ENCODE measurements around the gene EHMT1.
"Not testable (repeated sequence)": the region's sequence is repeated elsewhere in the genome, so short reads cannot be mapped to it uniquely, and the experiment has no call there.

Gene EHMT1

DNA sequence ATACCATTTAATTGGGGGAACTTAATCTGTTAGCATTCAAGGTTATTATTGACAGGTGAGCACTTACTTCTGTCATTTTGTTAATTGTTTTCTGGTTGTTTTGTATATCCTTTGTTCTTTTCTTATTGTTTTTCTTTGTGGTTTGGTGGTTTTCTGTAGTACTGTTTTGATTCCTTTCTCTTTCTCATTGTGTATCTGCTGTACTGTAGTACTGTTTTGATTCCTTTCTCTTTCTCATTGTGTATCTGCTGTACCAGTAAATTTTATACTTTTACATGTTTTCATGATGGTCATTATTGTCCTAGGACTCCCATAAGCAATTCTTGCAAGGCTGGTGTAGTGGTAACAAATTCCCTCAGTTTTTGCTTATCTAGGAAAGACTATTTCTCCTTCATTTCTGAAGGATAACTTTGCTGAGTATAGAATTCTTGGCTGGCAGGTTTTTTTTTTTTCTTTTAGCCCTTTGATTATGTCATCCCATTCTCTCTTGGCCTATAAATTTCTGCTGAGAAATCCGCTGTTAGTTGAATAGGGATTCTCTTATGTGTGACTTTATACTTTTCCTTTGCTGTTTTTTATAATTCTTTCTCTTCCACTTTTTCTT lies 234.7 kb downstream of the EHMT1 start:
- no peak overlapping the region for H3K4me3 ChIP-seq
- in situ Hi-C loops (cut with MboI; ENCODE audit: low sequenced_read_pairs) = no loop called here

DNA sequence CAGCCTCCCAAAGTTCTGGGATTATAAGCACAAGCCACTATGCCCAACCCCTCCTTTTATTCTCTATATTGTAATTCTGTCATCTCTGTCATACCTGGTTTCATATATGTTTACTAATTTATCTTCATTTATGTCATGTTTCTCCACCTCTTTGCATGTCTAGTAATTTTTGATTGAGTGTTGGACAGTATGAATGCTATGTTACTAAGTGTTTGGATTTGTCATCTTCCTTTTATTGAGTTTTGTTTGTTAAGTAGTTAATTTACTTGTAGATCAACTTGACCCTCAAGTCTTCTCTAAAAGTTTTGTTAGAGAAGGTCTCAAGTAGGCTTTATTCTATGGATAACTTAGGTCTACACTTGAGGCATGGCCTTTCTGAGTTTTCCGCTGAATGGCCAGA lies 241.6 kb downstream of the EHMT1 start:
- no peaks in the 10 kb centered on the region for H3K36me3 ChIP-seq (replicated peaks)
- no peak overlapping the region for H3K4me3 ChIP-seq
- in situ Hi-C loops (cut with MboI; ENCODE audit: low sequenced_read_pairs) = no loop called here
- no peaks in the 10 kb centered on the region for H3K27me3 ChIP-seq (ENCODE audit: low read depth)
- no peaks in the 10 kb centered on the region; the same call in 1 of the 2 replicates for H3K9me3 ChIP-seq
- DNase-seq (ENCODE audit: low spot score in 2 of 2) = no peak
- H3K4me1 ChIP-seq = no peaks in the 10 kb centered on the region

More for the DNA sequence above, 234.7 kb downstream of the EHMT1 start:
- Histone ChIP-seq H3K36me3 (replicated peaks) (no peaks in the 10 kb centered on the region), H3K4me1 (no peaks in the 10 kb centered on the region), H3K9me3 (no peaks in the 10 kb centered on the region; the same call in 1 of the 2 replicates), H3K27me3 (ENCODE audit: low read depth) (no peaks in the 10 kb centered on the region)
- DNase-seq (ENCODE audit: low spot score in 2 of 2) = no peak

DNA sequence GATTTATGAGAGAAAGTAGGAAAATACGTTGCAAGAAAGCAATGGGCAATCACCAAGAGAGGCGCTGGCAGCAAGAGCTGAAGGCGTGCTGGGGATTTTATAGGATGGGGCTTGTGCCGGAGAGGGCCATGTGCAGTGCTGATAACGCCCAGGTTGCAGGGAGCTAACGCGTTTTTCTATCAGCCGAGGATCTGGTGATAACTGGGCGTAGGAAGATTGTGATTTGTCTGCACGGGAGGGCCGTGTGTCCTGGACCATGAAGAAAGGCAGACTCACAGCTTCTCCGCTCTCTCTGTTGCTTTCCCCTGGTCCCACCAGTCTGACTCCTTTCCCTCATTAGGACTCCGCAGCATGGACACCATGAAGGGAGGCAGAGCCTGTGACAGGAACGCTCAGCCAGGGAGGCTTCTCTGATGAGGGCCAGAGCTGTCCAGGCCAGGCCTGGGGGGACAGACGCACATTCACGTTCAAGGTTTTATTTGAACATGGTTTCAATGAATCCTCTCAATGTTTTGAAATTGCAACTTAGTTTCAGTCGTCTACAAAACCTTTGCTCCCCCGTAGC lies 246.9 kb downstream of the EHMT1 start:
- H3K4me1 ChIP-seq = no peaks in the 10 kb centered on the region
- DNase-seq (ENCODE audit: low spot score in 2 of 2) = no peak
- H3K9me3 ChIP-seq = no peaks in the 10 kb centered on the region
- H3K36me3 ChIP-seq (replicated peaks) = no peaks in the 10 kb centered on the region
- H3K27me3 ChIP-seq (ENCODE audit: low read depth) = no peaks in the 10 kb centered on the region
- in situ Hi-C loops (cut with MboI; ENCODE audit: low sequenced_read_pairs) = no loop called here
- no peak overlapping the region for H3K4me3 ChIP-seq

DNA sequence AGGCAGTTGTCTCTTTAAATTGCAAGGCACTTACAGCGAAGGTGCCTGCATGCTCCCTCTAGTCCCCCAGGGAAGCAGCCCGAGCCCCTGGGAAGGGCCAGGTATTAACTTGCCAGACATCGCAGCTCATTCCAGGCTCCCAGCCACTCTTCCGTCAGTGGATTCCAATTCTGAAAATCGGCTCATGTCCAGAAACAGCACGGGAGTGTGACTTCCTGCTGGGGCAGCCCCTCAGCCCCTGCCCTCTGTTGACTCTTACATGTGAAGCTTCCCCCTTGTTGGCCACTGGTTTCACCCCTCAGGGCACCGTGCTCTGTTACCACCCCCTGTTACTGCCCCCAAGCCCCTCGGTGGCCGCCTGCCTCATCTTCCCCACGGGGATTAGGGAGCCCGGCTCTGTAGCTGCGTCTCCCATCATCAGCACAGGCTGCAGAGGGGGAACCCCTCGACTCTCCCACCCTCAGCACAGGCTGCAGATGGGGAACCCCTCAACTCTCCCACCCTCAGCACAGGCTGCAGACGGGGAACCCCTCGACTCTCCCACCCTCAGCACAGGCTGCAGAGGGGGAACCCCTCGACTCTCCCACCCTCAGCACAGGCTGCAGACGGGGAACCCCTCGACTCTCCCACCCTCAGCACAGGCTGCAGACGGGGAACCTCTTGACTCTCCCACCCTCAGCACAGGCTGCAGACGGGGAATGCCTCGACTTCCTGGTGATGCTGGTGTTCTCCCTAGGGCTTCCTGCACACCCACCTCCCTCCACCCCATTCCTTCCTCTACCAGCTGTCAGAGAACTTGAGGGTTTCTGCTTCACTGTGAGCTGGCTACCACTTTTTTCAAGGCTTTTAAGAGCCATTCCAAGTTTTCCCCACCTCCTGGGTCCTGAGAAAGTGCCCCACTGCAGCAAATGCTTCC lies 247.7 kb downstream of the EHMT1 start:
- no peaks in the 10 kb centered on the region for H3K27me3 ChIP-seq (ENCODE audit: low read depth)
- H3K36me3 ChIP-seq (replicated peaks) = no peaks in the 10 kb centered on the region
- DNase-seq (ENCODE audit: low spot score in 2 of 2) = no peak
- no peaks in the 10 kb centered on the region for H3K4me1 ChIP-seq
- H3K9me3 ChIP-seq = no peaks in the 10 kb centered on the region
- in situ Hi-C loops (cut with MboI; ENCODE audit: low sequenced_read_pairs) = no loop called here
- H3K4me3 ChIP-seq = no peak overlapping the region

DNA sequence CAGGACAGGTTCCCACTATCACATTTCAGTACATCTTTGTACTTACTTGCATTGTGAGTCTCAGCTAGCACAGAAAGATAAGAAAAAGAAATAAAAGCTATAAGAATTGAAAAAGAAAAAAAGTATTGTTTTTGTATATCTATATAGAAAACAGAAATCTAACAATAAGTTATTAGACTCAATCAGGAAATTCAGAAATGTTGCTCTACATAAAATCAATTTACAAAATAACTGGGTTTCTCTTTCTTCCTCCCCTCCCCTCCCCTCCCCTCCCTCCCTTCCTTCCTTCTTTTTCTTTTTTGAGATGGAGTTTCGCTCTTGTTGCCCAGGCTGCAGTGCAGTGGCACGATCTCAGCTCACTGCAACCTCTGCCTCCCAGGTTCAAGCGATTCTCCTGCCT lies 251.6 kb downstream of the EHMT1 start:
- in situ Hi-C loops (cut with MboI; ENCODE audit: low sequenced_read_pairs) = no loop called here
- Histone ChIP-seq H3K4me1 (no peaks in the 10 kb centered on the region), H3K4me3 (no peak overlapping the region), H3K27me3 (ENCODE audit: low read depth) (no peaks in the 10 kb centered on the region), H3K9me3 (no peaks in the 10 kb centered on the region), H3K36me3 (replicated peaks) (no peaks in the 10 kb centered on the region)
- no peak for DNase-seq (ENCODE audit: low spot score in 2 of 2)

DNA sequence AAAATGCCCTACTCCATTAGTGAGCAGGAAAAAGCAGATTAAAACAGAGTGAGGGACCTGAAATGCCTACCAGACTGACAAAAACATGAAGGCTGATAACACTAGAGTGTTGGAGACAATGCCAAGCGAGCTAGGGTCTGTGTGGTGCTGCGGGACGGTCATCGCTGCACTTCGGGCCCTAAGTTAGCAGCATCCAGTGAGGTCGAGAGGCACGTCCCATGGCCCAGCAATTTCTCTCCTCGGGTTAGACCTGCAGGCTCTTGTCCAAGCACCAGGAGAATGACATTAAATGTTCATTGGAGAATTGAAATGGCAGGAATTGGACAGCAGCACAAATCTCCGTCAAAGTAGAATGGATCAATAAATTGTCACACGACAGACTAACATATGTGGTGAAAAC lies 253.5 kb downstream of the EHMT1 start:
- Histone ChIP-seq H3K27me3 (ENCODE audit: low read depth) (no peaks in the 10 kb centered on the region), H3K4me3 (no peak overlapping the region), H3K4me1 (no peaks in the 10 kb centered on the region), H3K36me3 (replicated peaks) (no peaks in the 10 kb centered on the region), H3K9me3 (no peaks in the 10 kb centered on the region)
- in situ Hi-C loops (cut with MboI; ENCODE audit: low sequenced_read_pairs) = no loop called here
- DNase-seq (ENCODE audit: low spot score in 2 of 2) = no peak

DNA sequence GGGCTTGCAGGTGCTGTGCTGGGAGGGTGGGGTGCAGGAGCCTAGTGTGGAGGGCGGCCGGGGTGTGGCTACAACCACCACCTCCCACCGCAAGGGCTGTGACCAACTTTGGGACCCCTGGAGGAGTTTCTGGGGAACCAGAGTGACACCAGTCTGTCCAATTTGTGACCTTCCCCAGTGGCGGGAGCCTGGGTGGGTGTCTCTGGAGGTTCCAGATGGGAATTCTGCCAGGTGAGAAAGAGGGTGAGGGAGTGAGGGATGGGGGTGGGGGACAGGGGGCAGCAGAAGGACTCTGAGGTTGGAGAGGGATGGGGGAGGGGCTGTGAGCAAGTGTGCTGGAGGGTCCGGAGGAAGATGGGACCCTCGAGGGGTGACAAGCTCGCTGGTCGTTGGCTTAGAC lies 254.6 kb downstream of the EHMT1 start:
- Histone ChIP-seq H3K4me3 (no peak overlapping the region), H3K36me3 (replicated peaks) (no peaks in the 10 kb centered on the region), H3K27me3 (ENCODE audit: low read depth) (no peaks in the 10 kb centered on the region), H3K4me1 (no peaks in the 10 kb centered on the region), H3K9me3 (no peaks in the 10 kb centered on the region)
- DNase-seq (ENCODE audit: low spot score in 2 of 2) = no peak
- in situ Hi-C loops (cut with MboI; ENCODE audit: low sequenced_read_pairs) = no loop called here

DNA sequence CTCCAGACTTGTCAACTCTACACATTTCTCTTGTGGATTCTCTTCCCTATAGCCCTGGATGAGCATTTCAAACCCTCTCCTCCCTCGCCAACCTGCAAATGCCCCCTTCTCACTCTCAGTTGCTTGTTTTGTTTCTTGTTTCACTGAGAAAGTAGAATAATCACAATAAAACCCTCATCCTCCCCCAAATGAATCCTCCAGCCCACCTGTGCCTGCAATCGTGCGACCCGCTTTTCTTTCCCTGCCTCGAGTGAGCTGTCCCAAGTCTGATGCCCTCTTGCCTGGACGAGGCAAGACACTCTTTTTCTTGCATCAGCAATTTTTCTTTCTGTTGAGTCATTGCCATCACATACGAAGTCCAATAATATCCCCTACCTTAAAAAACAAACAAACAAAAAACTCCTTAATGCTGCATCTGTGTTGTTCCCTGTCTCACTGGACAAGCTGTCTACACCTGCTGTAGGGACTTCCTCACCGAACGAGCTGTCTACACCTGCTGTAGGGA lies 255.1 kb downstream of the EHMT1 start:
- no peak overlapping the region for H3K4me3 ChIP-seq
- in situ Hi-C loops (cut with MboI; ENCODE audit: low sequenced_read_pairs) = no loop called here
- H3K27me3 ChIP-seq (ENCODE audit: low read depth) = no peaks in the 10 kb centered on the region
- H3K9me3 ChIP-seq = no peaks in the 10 kb centered on the region
- no peaks in the 10 kb centered on the region for H3K4me1 ChIP-seq
- DNase-seq (ENCODE audit: low spot score in 2 of 2) = no peak
- H3K36me3 ChIP-seq (replicated peaks) = no peaks in the 10 kb centered on the region

DNA sequence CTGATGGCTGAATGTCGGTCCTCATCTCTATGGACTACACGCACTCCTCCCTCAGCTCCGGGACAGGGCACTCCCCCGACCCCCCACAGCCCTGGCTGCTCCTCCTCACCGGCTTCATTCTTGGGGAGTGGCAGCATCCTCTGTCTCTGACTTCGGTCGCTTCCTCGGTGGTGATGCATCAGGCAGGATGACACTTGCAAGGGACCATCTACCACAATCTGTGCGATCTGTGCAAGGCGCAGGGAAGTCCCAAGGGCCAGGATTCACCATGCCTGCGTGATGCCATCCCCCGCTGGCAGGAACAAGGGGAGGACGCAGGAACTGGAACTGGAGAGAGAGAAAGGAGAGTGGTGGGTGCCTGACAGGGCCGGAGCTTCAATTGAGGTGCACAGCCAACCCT lies 256.5 kb downstream of the EHMT1 start:
- Histone ChIP-seq H3K4me1 (no peaks in the 10 kb centered on the region), H3K36me3 (replicated peaks) (no peaks in the 10 kb centered on the region), H3K9me3 (no peaks in the 10 kb centered on the region), H3K4me3 (no peak overlapping the region), H3K27me3 (ENCODE audit: low read depth) (no peaks in the 10 kb centered on the region)
- DNase-seq (ENCODE audit: low spot score in 2 of 2) = no peak
- in situ Hi-C loops (cut with MboI; ENCODE audit: low sequenced_read_pairs) = no loop called here

DNA sequence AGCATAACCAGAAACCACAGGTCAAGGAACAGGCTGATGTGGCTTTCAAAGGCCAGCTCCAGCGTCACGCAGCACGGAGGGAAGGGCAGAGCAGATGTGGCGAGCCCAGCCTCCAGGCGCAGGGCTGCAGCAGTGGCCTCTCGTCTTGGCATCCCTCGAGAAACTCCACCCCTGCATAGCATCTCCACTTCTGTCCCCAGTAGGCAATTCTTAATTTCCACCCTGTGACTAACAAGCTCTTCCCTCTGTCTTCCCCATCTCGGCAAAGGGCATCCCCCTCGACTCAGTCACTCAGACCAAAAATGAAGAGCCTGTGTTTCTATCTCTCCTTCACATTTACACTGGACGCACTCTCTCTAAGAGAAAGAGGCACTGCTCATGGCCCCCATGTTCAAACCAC lies 257.0 kb downstream of the EHMT1 start:
- in situ Hi-C loops (cut with MboI; ENCODE audit: low sequenced_read_pairs) = no loop called here
- no peaks in the 10 kb centered on the region for H3K4me1 ChIP-seq
- H3K4me3 ChIP-seq = no peak overlapping the region
- no peak for DNase-seq (ENCODE audit: low spot score in 2 of 2)
- H3K27me3 ChIP-seq (ENCODE audit: low read depth) = no peaks in the 10 kb centered on the region
- no peaks in the 10 kb centered on the region for H3K9me3 ChIP-seq
- no peaks in the 10 kb centered on the region for H3K36me3 ChIP-seq (replicated peaks)

DNA sequence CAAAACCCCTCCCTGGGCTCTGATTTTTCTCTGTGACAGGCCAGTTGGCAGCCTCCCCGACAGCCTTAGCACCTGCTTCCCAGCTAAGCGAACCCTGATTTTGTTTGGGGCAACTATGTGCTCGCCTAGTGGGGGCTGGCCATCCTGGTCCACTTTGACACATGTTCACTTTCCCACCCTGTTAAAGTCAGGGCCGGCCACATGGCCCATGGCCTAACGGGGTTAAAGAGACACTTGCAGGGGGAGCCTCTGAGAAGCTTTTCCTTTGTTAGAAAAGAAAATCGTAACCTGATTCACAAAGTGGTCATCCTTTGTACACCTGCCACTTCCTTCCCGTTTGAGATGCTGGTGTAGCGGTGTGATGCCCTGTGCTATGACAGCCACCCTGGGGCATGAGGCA lies 257.5 kb downstream of the EHMT1 start:
- Histone ChIP-seq H3K4me3 (no peak overlapping the region), H3K36me3 (replicated peaks) (no peaks in the 10 kb centered on the region), H3K27me3 (ENCODE audit: low read depth) (no peaks in the 10 kb centered on the region), H3K4me1 (no peaks in the 10 kb centered on the region), H3K9me3 (no peaks in the 10 kb centered on the region)
- DNase-seq (ENCODE audit: low spot score in 2 of 2) = no peak
- in situ Hi-C loops (cut with MboI; ENCODE audit: low sequenced_read_pairs) = no loop called here

DNA sequence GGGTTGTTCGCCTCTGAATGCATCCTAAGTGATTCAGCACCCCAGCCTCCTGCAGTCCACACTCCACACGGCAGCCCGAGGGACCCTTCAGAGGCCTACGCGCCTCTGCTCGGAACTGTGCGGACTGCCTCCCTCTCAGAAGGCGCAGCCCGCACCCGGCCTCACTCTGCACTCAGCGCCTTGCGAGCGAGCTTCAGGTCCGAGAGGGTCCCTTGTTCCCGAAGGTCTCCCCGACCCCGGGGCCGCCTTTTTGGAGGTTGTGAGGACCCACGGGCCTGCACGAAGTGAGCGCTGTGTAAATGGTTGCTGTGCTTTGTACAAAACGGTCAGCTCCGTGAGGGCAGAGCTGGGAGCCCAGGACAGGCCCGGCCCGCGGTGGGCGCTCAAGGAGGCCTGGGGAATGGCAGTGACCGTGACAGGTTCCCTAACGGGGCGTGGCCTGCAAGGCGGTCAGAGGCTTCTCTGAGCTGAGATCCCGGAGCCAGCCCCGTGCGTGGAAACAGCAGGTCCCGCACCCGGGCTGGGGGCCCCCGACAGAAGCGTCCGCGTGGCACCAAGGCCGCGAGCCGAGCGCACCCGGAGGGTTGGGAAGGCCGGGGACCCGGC lies 258.1 kb downstream of the EHMT1 start:
- in situ Hi-C loops (cut with MboI; ENCODE audit: low sequenced_read_pairs) = no loop called here
- DNase-seq (ENCODE audit: low spot score in 2 of 2) = no peak
- H3K4me3 ChIP-seq = no peak overlapping the region

DNA sequence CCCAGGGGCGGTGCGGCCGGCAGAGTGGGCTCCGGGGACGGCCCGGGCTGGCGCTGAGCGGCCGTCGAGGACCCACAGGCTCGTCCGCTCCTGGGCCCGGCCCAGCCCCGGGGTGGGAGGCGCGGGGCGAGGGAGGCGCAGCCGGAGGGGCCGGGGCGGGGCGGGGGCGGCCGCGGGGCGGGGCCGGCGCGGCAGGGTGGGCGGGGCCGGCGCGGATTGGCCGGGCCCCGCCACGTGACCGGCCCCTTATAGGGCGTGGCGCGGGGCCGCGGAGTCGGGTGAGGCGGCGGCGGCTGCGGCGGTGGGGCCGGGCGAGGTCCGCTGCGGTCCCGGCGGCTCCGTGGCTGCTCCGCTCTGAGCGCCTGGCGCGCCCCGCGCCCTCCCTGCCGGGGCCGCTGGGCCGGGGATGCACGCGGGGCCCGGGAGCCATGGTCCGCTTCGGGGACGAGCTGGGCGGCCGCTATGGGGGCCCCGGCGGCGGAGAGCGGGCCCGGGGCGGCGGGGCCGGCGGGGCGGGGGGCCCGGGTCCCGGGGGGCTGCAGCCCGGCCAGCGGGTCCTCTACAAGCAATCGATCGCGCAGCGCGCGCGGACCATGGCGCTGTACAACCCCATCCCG lies 258.8 kb downstream of the EHMT1 start, which contains the start of gene CACNA1B:
Gene CACNA1B (plus strand): TSS at position 277 of the 617 bp plus-strand sequence. CDS start 152 bp downstream, at position 429.
- H3K4me1 ChIP-seq; H3K36me3 ChIP-seq (replicated peaks); H3K27me3 ChIP-seq (ENCODE audit: low read depth); DNase-seq (ENCODE audit: low spot score in 2 of 2); H3K4me3 ChIP-seq; H3K9me3 ChIP-seq; in situ Hi-C loops (cut with MboI; ENCODE audit: low sequenced_read_pairs): not testable (repeated sequence)

More for the DNA sequence above, 258.1 kb downstream of the EHMT1 start:
- Histone ChIP-seq H3K4me1 (no peaks in the 10 kb centered on the region), H3K27me3 (ENCODE audit: low read depth) (no peaks in the 10 kb centered on the region), H3K36me3 (replicated peaks) (no peaks in the 10 kb centered on the region), H3K9me3 (no peaks in the 10 kb centered on the region)
